Neural cell (in vitro differentiated cells): ENCODE results near the gene FGGY. TPM values are rescaled to one million over a fixed set of nuclear protein-coding genes. Genes with fewer than 3 reads are reported as not detected.

ENCODE experiments used
- H2AFZ ChIP-seq: fragments of 200-600, 300-800 bp; sonication (generic), shearing (Covaris generic); 2 replicates; pipeline ENCODE4 v1.6.0; 2014; ENCODE audit warnings: low read depth, mild to moderate bottlenecking, antibody characterized with exemption, low read length, moderate library complexity
- H3F3A ChIP-seq: fragments of 200-600 bp; shearing (Covaris generic); 2 replicates; pipeline ENCODE4 v1.6.1; 2016; ENCODE audit warnings: mild to moderate bottlenecking, moderate library complexity, mixed read lengths, antibody characterized with exemption, low read length; ENCODE audit not compliant: insufficient read depth, poor library complexity, severe bottlenecking
- H3K27ac ChIP-seq: fragments of 200-600, 300-800 bp; sonication (generic), shearing (Covaris generic); 2 replicates; pipeline ENCODE4 v1.5.1; 2014; ENCODE audit warnings: mild to moderate bottlenecking, low read length, moderate library complexity
- H3K27me3 ChIP-seq: fragments of 300-800, 200-600 bp; sonication (generic), shearing (Covaris generic); 2 replicates; pipeline ENCODE4 v1.6.0; 2014; ENCODE audit warnings: mild to moderate bottlenecking, low read depth, low read length, moderate library complexity; ENCODE audit not compliant: insufficient read depth
- H3K36me3 ChIP-seq: fragments of 300-800, 200-600 bp; sonication (generic), shearing (Covaris generic); 2 replicates; pipeline ENCODE4 v1.5.1; 2014; ENCODE audit warnings: mild to moderate bottlenecking, antibody characterized with exemption, low read length, moderate library complexity; ENCODE audit not compliant: insufficient read depth
- H3K4me2 ChIP-seq: fragments of 300-800, 200-600 bp; sonication (generic), shearing (Covaris generic); 2 replicates; pipeline ENCODE4 v1.6.0; 2014; ENCODE audit warnings: mild to moderate bottlenecking, low read length
- H3K4me3 ChIP-seq: fragments of 300-800, 200-600 bp; sonication (generic), shearing (Covaris generic); 2 replicates; pipeline ENCODE4 v1.5.1; 2014; ENCODE audit warnings: mild to moderate bottlenecking, low read length, moderate library complexity
- H3K79me2 ChIP-seq: fragments of 200-600 bp; shearing (Covaris generic); replicated peaks from 2 replicates; pipeline ENCODE4 v1.6.0; 2014; ENCODE audit warnings: mild to moderate bottlenecking, low read length, moderate library complexity; ENCODE audit not compliant: insufficient read depth
- H3K9ac ChIP-seq: fragments of 300-800, 200-600 bp; sonication (generic), shearing (Covaris generic); 2 replicates; pipeline ENCODE4 v1.6.1; 2016; ENCODE audit warnings: mild to moderate bottlenecking, low read length, mixed read lengths
- H3K9me2 ChIP-seq: fragments of 200-600 bp; shearing (Covaris generic); 2 replicates; pipeline ENCODE4 v1.6.1; 2016; ENCODE audit warnings: mild to moderate bottlenecking, low read length, mixed read lengths; ENCODE audit not compliant: insufficient read depth
- H3K9me3 ChIP-seq: fragments of 200-600, 300-800 bp; sonication (generic), shearing (Covaris generic); 2 replicates; pipeline ENCODE4 v1.6.1; 2016; ENCODE audit warnings: mild to moderate bottlenecking, mixed run types, low read length, moderate library complexity, mixed read lengths
- H4K20me1 ChIP-seq: fragments of 200-600 bp; shearing (Covaris generic); 2 replicates; pipeline ENCODE4 v1.6.1; 2016; ENCODE audit warnings: mild to moderate bottlenecking, mixed run types; ENCODE audit not compliant: insufficient read depth
- EP300 ChIP-seq: fragments of 450-650 bp; conservative IDR thresholded peaks from 2 replicates; pipeline ENCODE4 v1.6.1; 2014; ENCODE audit warnings: antibody characterized with exemption, mild to moderate bottlenecking, moderate library complexity; ENCODE audit not compliant: poor library complexity, severe bottlenecking
- EZH2 ChIP-seq: fragments of 200-600, 300-800 bp; shearing (Covaris generic), sonication (generic); IDR thresholded peaks from 2 replicates; pipeline ENCODE4 v1.6.1; 2014; ENCODE audit warnings: antibody characterized with exemption, low read length, borderline replicate concordance, mild to moderate bottlenecking; ENCODE audit not compliant: insufficient read depth, poor library complexity, severe bottlenecking
- MXI1 ChIP-seq: fragments of 450-650 bp; conservative IDR thresholded peaks from 2 replicates; pipeline ENCODE4 v1.6.1; 2014; ENCODE audit warnings: antibody characterized with exemption, mild to moderate bottlenecking; ENCODE audit not compliant: poor library complexity, severe bottlenecking
- POLR2AphosphoS5 ChIP-seq: IDR thresholded peaks from 2 replicates; pipeline ENCODE4 v1.6.1; 2012
- RAD21 ChIP-seq: fragments of 450-650 bp; conservative IDR thresholded peaks from 2 replicates; pipeline ENCODE4 v1.6.1; 2014; ENCODE audit warnings: antibody characterized with exemption, mild to moderate bottlenecking, moderate library complexity
- REST ChIP-seq: IDR thresholded peaks from 2 replicates; pipeline ENCODE4 v1.6.1; 2012; ENCODE audit warnings: borderline replicate concordance
- SMC3 ChIP-seq: fragments of 450-650 bp; conservative IDR thresholded peaks from 2 replicates; pipeline ENCODE4 v1.6.1; 2014; ENCODE audit warnings: antibody characterized with exemption, mild to moderate bottlenecking, moderate library complexity; ENCODE audit not compliant: poor library complexity
- TAF1 ChIP-seq: IDR thresholded peaks from 2 replicates; pipeline ENCODE4 v1.6.1; 2012; ENCODE audit warnings: low read depth
- polyA plus RNA-seq: library from polyadenylated mRNA; depleted of rRNA; stranded (reverse); fragments of >200 nt; gene quantifications from 2 replicates; pipeline ENCODE4 v1.2.3, GENCODE V29; 2014
- TF ChIP-seq, protein P1 (sequence below): fragments of 450-650 bp; IDR thresholded peaks from 2 replicates; pipeline ENCODE4 v1.5.1; 2014; ENCODE audit warnings: antibody characterized with exemption, mild to moderate bottlenecking, moderate library complexity; ENCODE audit not compliant: poor library complexity, severe bottlenecking

FGGY gene
- polyA plus RNA-seq, 1 donor from 2014 or later: 7.4 TPM

DNA sequence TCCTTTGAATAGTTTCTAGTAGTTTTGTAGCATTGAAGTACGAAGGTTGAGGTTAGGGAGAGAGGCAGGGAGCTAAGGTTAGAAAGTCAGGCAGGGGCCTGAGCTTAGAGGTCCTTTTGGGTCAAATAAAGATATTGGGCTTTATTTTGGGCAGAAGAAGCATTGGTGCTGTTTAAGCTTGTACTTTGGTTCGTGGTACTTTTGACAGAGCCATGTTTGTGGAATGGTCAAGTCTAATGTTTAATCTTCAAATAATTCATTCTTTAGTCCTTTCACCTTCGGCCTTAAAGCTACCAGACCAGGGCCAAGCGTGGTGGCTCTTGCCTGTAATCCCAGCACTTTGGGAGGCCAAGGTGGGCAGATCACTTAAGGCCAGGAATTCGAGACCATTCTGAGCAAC lies 12.5 kb downstream of the FGGY start:
- no peaks in the 10 kb centered on the region for H3K9me2 ChIP-seq
- H2AFZ ChIP-seq: no peak overlapping the region
- H3K9me3 ChIP-seq: no peaks in the 10 kb centered on the region
- H3K4me3 ChIP-seq: no peak overlapping the region
- no peak overlapping the region for H3K27ac ChIP-seq
- no peaks in the 10 kb centered on the region for H3K27me3 ChIP-seq
- H3K4me2 ChIP-seq: no peak overlapping the region
- H4K20me1 ChIP-seq: no peaks in the 10 kb centered on the region
- H3K36me3 ChIP-seq: no peaks in the 10 kb centered on the region
- H3K9ac ChIP-seq: no peak overlapping the region
- TF ChIP-seq REST (no peak), SMC3 (no peak), POLR2AphosphoS5 (no peak), RAD21 (no peak), MXI1 (no peak), TAF1 (no peak), EP300 (no peak), EZH2 (no peak)
- TF ChIP-seq, protein P1, sequence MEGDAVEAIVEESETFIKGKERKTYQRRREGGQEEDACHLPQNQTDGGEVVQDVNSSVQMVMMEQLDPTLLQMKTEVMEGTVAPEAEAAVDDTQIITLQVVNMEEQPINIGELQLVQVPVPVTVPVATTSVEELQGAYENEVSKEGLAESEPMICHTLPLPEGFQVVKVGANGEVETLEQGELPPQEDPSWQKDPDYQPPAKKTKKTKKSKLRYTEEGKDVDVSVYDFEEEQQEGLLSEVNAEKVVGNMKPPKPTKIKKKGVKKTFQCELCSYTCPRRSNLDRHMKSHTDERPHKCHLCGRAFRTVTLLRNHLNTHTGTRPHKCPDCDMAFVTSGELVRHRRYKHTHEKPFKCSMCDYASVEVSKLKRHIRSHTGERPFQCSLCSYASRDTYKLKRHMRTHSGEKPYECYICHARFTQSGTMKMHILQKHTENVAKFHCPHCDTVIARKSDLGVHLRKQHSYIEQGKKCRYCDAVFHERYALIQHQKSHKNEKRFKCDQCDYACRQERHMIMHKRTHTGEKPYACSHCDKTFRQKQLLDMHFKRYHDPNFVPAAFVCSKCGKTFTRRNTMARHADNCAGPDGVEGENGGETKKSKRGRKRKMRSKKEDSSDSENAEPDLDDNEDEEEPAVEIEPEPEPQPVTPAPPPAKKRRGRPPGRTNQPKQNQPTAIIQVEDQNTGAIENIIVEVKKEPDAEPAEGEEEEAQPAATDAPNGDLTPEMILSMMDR: no peak
- no peaks in the 10 kb centered on the region for H3F3A ChIP-seq
- H3K79me2 ChIP-seq: no peaks in the 10 kb centered on the region

DNA sequence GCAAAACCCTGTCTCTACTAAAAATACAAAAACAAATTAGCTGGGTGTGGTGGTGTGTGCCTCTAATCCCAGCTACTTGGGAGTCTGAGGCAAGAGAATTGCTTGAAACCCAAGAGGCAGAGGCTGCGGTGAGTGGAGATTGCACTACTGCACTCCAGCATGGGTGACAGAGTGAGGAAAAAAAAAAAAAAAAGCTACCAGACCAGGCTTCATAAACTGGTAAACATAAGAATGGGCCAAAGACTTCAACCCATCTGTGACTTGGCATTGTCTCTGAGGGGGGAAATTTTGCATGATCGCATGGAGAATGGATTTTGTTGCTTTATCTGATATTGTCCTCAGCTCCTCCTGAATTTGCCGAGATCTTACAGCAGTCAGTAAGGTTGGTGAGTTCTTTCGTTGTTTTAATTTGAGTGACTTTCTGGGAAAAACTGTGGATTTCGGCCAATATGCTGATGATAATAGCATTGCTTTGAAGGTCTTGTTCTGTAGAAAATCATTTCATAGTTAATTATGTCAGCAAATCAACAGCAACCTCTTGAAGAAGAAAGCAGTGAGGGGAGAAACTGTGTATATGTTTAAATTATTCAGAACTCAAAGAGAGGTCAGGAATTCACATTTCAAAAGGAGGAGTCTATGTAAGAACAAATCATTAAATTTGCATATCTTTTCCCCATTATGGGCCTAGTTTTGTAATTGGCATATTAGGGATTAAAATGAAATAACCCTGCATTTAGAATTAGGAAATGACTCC lies 13.1 kb downstream of the FGGY start:
- Histone ChIP-seq H3K9ac (no peak overlapping the region), H3K36me3 (no peaks in the 10 kb centered on the region), H3K9me3 (no peaks in the 10 kb centered on the region), H3K79me2 (no peaks in the 10 kb centered on the region), H3F3A (no peaks in the 10 kb centered on the region), H3K4me2 (no peak overlapping the region), H3K9me2 (no peaks in the 10 kb centered on the region), H4K20me1 (no peaks in the 10 kb centered on the region), H3K4me3 (no peak overlapping the region), H2AFZ (no peak overlapping the region), H3K27ac (no peak overlapping the region), H3K27me3 (no peaks in the 10 kb centered on the region)
- TF ChIP-seq TAF1 (no peak), MXI1 (no peak), SMC3 (no peak), RAD21 (no peak)
